NCI-H774 (cell line): ENCODE measurements around the gene ASTN1.

Experiments used
- DNase-seq: peaks from one replicate; lab custom pipeline; 2025; lab: John Stamatoyannopoulos, UW

ASTN1 gene

GRCh38 chr1:177164380-177165068 is at the start of gene ASTN1:
TSS of gene ASTN1 (minus strand) at chr1:177164712. CDS start at chr1:177164676, 36 bp downstream.
- DNase-seq = no peak

- no peak for DNase-seq
These were observed 46.7 kb upstream of the ASTN1 start for GRCh38 chr1:177211231-177211630.

GRCh38 chr1:177210071-177210470 is 45.6 kb upstream of the ASTN1 start:
- DNase-seq = no peak

GRCh38 chr1:177209357-177209756 is 44.8 kb upstream of the ASTN1 start:
- DNase-seq = peak; percentile 75

GRCh38 chr1:177208920-177209319 is 44.4 kb upstream of the ASTN1 start:
- DNase-seq = no peak

GRCh38 chr1:177206831-177207355 is 42.4 kb upstream of the ASTN1 start:
- no peak for DNase-seq

- DNase-seq = no peak
These were observed 35.8 kb upstream of the ASTN1 start for GRCh38 chr1:177200290-177200689.

GRCh38 chr1:177198243-177198642 is 33.7 kb upstream of the ASTN1 start:
- no peak for DNase-seq

- DNase-seq = no peak
These were observed 25.9 kb upstream of the ASTN1 start for GRCh38 chr1:177190308-177190970.

GRCh38 chr1:177186639-177187038 is 22.1 kb upstream of the ASTN1 start:
- no peak for DNase-seq

GRCh38 chr1:177185209-177185608 is 20.7 kb upstream of the ASTN1 start:
- DNase-seq = no peak

- DNase-seq = no peak
These were observed 19.3 kb upstream of the ASTN1 start for GRCh38 chr1:177183836-177184235.

GRCh38 chr1:177181631-177182291 is 17.2 kb upstream of the ASTN1 start:
- DNase-seq = peak; percentile 64

GRCh38 chr1:177181280-177181630 is 16.7 kb upstream of the ASTN1 start:
- no peak for DNase-seq

GRCh38 chr1:177174921-177175634 is 10.6 kb upstream of the ASTN1 start:
- no peak for DNase-seq

GRCh38 chr1:177173976-177174375 is 9.5 kb upstream of the ASTN1 start:
- no peak for DNase-seq

- DNase-seq = no peak
These were observed 8.4 kb upstream of the ASTN1 start for GRCh38 chr1:177172866-177173265.

GRCh38 chr1:177172272-177172671 is 7.8 kb upstream of the ASTN1 start:
- DNase-seq = no peak

GRCh38 chr1:177171536-177172123 is 7.1 kb upstream of the ASTN1 start:
- no peak for DNase-seq

GRCh38 chr1:177170756-177171535 is 6.4 kb upstream of the ASTN1 start, which contains the start of gene BRINP2:
TSS of gene BRINP2 (plus strand) at chr1:177170958. CDS start at chr1:177229877, 58,919 bp downstream.
- peak; percentile 82 for DNase-seq

- DNase-seq = no peak
These were observed 542 bp upstream of the ASTN1 start for GRCh38 chr1:177165069-177165439.
